HG02973 (cell line): ENCODE results near the gene LMCD1.
"Not testable (repeated sequence)": the region's sequence is repeated elsewhere in the genome, so short reads cannot be mapped to it uniquely, and the experiment has no call there.

Source experiments
- ATAC-seq: cut with Tn5 transposase; IDR thresholded peaks from one replicate; pipeline ENCODE4 v1.9.1; 2021; ENCODE audit warnings: moderate library complexity; ENCODE audit not compliant: unreplicated experiment

LMCD1 gene

GRCh38 chr3:8579943-8580342 lies 78.3 kb downstream of the LMCD1 start:
- no peak for ATAC-seq

DNA sequence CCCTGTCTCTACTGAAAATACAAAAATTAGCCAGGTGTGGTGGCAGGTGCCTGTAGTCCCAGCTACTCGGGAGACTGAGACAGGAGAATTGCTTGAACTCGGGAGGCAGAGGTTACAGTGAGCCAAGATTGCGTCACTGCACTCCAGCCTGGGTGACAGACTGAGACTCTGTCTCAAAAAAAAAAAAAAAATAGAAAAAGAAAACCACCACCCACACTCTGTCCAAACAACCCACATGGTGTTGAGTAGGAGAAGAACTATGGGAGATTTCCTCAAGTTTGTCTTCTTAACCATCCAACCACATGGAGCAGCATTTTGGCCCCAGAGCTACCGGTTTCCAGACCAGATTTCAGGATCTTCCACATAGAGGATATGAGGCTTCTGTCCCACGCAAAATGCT lies 78.8 kb downstream of the LMCD1 start:
- not testable (repeated sequence) for ATAC-seq

GRCh38 chr3:8581373-8581772 lies 79.8 kb downstream of the LMCD1 start:
- no peak for ATAC-seq

- ATAC-seq, result no peak
Measured at GRCh38 chr3:8581806-8582445, 80.3 kb downstream of the LMCD1 start.

GRCh38 chr3:8584661-8585060 lies 83.0 kb downstream of the LMCD1 start:
- no peak for ATAC-seq

DNA sequence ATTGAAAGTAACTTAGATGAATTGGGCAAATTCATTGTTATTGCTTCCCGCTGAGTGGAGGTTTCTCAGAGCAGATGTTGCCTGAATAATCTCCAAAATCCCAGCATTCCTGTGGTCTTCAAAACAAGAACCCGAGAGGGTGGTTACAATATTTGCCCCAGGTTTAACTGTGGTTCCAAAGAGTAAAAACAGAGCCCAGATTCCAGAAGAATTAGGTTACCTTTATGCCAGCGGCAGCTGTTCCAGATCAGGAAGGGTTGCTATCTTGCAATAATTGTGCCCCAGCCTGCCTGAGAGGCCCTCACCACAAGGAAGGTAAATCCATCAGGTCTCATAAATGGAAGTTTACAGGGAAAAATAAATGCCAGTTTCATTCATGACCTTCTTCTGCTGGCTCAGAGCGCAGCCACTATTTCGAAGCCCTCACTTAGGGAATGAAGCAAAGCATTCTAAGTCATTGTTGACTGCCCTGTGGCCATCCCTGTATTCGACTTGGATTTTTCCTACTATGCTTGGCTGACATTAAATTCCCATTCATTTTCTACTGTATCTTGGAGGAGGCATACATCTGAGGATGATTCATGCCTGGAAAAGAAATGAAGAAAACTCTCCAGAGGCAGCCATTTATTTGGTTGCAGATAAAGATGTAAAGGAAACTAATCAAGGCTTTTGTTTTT lies 88.4 kb downstream of the LMCD1 start:
- no peak for ATAC-seq

- ATAC-seq, result no peak
Measured at GRCh38 chr3:8593021-8593827, 91.6 kb downstream of the LMCD1 start.

GRCh38 chr3:8595252-8595651 lies 93.6 kb downstream of the LMCD1 start:
- no peak for ATAC-seq

GRCh38 chr3:8595695-8596115 lies 94.1 kb downstream of the LMCD1 start:
- ATAC-seq, result no peak

- no peak for ATAC-seq
Measured at GRCh38 chr3:8596321-8597218, 94.9 kb downstream of the LMCD1 start.

- ATAC-seq, result no peak
Measured at GRCh38 chr3:8597219-8597853, 95.7 kb downstream of the LMCD1 start.

GRCh38 chr3:8599146-8599545 lies 97.5 kb downstream of the LMCD1 start:
- no peak for ATAC-seq

DNA sequence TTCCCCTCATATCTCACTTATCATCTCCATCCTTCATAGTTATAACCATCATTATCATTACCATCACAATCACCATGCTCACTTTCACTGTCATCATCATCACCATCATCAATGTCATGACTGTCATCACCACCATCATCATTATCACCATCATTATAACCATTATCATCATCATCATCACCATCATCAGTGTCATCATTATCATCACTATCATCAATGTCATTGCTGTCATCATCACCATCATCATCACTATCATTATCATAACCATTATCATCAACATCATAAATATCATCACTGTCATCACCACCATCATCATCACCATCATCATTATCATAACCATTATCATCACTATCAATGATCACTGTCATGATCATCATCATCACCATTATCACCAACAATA lies 98.8 kb downstream of the LMCD1 start:
- no peak for ATAC-seq

- ATAC-seq, result no peak
Measured at GRCh38 chr3:8603115-8603710, 101.6 kb downstream of the LMCD1 start.

- ATAC-seq, result no peak
Measured at GRCh38 chr3:8604006-8604405, 102.4 kb downstream of the LMCD1 start.

DNA sequence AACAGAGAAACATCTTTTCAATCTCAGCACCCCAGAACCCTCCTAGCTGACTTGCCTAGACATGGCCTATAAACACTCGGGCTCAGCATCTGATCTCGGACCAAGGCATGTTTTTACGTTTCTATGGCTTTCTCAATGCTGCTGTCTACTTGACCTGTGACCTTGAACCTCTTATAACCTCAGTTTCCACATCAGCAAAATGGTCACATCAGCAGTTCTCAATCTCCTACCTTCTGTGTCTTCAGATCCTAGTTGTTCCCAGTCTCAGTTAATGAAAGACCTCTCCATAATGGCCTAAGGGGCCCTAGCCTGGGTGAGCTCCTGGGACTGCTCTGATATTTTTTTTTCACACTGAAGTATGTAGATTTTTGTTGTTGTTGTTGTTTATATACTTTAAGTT lies 103.4 kb downstream of the LMCD1 start:
- no peak for ATAC-seq

DNA sequence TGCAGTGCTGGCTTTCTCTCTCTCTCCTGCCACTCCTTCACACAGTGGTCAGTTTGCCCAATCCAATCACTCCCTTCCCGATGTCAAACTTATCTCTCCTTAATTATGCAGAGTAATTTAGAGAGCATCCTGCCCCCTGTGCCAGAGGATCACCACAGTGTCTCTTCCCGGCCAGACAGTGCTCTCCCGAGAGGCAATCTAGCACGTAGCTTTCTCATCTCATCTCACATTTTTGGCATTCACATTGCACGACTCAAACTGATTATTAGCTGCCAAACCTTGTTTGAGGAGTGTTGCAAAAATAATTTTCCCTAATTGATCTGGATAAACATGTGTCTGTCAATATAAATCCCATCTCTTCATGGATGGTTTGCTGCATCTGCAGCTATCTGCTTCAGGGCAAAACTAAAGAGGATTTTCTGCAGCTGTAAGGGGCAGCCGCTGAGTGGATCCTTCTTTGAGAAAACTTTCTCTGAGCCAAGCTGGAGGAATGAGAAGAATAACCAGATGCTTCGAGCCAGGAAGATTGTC lies 105.1 kb downstream of the LMCD1 start:
- ATAC-seq, result no peak

GRCh38 chr3:8607234-8608040 lies 105.8 kb downstream of the LMCD1 start:
- ATAC-seq, result no peak
